Small intestine (tissue), 7 donors: ENCODE results near the gene PAPPA2. TPM values are rescaled to one million over a fixed set of nuclear protein-coding genes. Genes with fewer than 3 reads are reported as not detected.

Source experiments
- DNase-seq, 2 donors: peaks; one replicate each; pipeline versions ENCODE4 v3.0.0 to v3.0.0-alpha.2; 2013
- FAIRE-seq: peaks from 2 replicates; lab custom pipeline; 2012; peaks lifted over from hg19 to GRCh38; lab: Jason Lieb, UNC
- H3K27ac ChIP-seq, 3 donors: one replicate each; pipeline ENCODE4 v1.5.1; 2013; ENCODE audit warnings: low read length in 2 of 3, mild to moderate bottlenecking in 2 of 3, control low read depth in 1 of 3, inconsistent platforms in 1 of 3, low read depth in 1 of 3, moderate library complexity in 1 of 3
- H3K27me3 ChIP-seq, 3 donors: one replicate each; pipeline ENCODE4 v1.6.1; 2013; ENCODE audit warnings: low read length in 3 of 3, inconsistent platforms in 1 of 3; ENCODE audit not compliant: control insufficient read depth in 3 of 3, insufficient read depth in 3 of 3
- H3K36me3 ChIP-seq, 3 donors: one replicate each; pipeline ENCODE4 v1.6.1; 2013; ENCODE audit warnings: low read length in 3 of 3, inconsistent platforms in 1 of 3, low read depth in 1 of 3, mild to moderate bottlenecking in 1 of 3, moderate library complexity in 1 of 3; ENCODE audit not compliant: control insufficient read depth in 3 of 3, insufficient read depth in 2 of 3
- H3K4me1 ChIP-seq, 3 donors: one replicate each; pipeline ENCODE4 v1.6.1; 2013; ENCODE audit warnings: low read length in 2 of 3, inconsistent platforms in 1 of 3, low read depth in 1 of 3, mild to moderate bottlenecking in 1 of 3, moderate library complexity in 1 of 3; ENCODE audit not compliant: control insufficient read depth in 3 of 3, insufficient read depth in 2 of 3
- H3K4me3 ChIP-seq, 3 donors: one replicate each; pipeline ENCODE4 v1.5.1; 2013; ENCODE audit warnings: low read length in 3 of 3, control low read depth in 1 of 3, inconsistent platforms in 1 of 3, low read depth in 1 of 3, mild to moderate bottlenecking in 1 of 3, moderate library complexity in 1 of 3
- H3K9me3 ChIP-seq, 2 donors: one replicate each; pipeline ENCODE4 v1.6.1; 2013; ENCODE audit warnings: low read depth in 1 of 2, low read length in 1 of 2; ENCODE audit not compliant: control insufficient read depth in 2 of 2, insufficient read depth in 1 of 2
- WGBS, 3 donors: extraction: QIAGEN DNeasy Blood & Tissue Kit; methylation state at CpG; one replicate each; pipeline ENCODE4 v1.1.7; 2013; 5-methylcytosine and 5-hydroxymethylcytosine counted together
- polyA plus RNA-seq, 4 donors: library from polyadenylated mRNA; stranded (reverse) in 3 of 4; unstranded in 1 of 4; fragments of 200-250 nt in 3 of 4; fragments of 120-200 nt in 1 of 4; gene quantifications; one replicate each; pipeline versions ENCODE4 v1.2.1 to v1.2.3, GENCODE V29; 2013
- donor health status: healthy with polysubstance abuse.
- donor health status: control.
- donor health status: control.
- donor health status: Bipolar disorder and iron deficiency.
- donor health status: healthy.

Gene PAPPA2
- polyA plus RNA-seq, 4 donors, result 0.03 to 0.12 TPM; not detected in 2

DNA sequence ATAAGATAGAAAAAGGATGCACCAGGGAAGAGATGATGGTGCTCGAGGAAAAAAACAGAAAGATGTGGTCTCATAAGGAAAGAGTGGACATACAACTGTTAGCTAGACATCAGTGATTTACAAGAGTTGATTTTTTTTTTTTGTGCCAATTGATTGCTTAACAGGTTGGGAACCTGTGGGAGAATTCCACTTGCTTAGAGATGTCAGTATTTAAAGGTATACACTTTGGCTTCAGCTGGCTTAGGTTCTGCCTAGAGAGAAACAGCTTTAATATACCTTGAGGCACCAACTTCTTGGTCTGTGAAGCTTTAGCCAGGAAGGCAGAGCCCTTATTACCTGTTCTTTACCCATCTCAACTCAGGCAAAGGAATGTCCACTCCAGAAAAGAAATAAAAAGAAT, 303.8 kb downstream of the PAPPA2 start:
- Histone ChIP-seq H3K4me1 (no peaks in the 10 kb centered on the region), H3K36me3 (no peaks in the 10 kb centered on the region), H3K4me3 (no peak overlapping the region), H3K9me3 (no peaks in the 10 kb centered on the region), H3K27ac (no peak overlapping the region), H3K27me3 (peaks cover 0 to 2% (median 0%) of the 10 kb centered on the region in 3 donors)
- FAIRE-seq (no peak), DNase-seq (no peak)
- 83 to 89% (median 85%) methylated on average over 1 of the region's 1 CpG for WGBS, 3 donors

DNA sequence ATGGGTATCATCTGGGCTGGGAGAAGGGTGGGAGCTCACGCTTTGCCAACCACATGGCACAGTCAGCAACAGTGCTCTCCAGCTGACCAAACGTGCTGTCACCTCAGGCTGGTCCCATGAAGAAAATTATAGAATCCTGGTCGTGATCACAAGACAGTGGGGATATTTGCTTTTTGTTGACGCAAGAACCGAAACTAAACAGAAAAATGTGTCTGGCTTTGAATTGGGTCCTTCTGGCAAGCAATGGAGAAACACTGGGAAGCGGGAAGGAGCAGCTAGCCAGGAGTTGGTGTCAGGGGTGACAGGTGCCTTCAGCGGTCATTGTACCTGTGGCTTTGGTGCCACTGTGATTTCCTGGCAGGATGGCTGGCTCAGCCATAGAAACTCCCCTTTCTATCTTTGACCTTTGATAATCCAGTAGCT, 304.8 kb downstream of the PAPPA2 start:
- peaks cover 0 to 2% (median 0%) of the 10 kb centered on the region in 3 donors for H3K27me3 ChIP-seq
- FAIRE-seq (no peak), DNase-seq (no peak)
- H3K9me3 ChIP-seq, result no peaks in the 10 kb centered on the region
- no peak overlapping the region for H3K27ac ChIP-seq
- 70 to 79% (median 74%) methylated on average over 7 of the region's 7 CpGs for WGBS, 3 donors
- no peak overlapping the region for H3K4me3 ChIP-seq
- no peaks in the 10 kb centered on the region for H3K4me1 ChIP-seq
- H3K36me3 ChIP-seq, result no peaks in the 10 kb centered on the region

DNA sequence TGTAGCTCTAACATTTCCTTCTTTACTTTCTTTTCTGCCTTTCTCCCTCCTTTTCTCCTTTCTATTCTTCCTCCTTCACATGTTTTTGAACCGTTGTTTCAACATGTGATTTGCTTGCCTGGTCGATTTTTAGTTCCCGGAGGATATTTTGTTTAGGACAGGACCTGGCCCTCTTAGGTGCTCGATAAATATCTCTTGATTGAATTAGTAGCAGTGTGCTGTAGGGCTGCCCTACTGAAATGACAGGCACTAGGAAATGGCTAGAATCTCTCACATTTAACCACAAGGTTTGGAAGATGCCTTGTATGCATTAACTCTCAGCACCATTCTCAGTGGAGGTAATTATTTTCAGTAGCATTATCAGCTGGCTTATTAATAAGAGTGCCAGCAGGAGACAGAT, 305.6 kb downstream of the PAPPA2 start:
- H3K9me3 ChIP-seq, result no peaks in the 10 kb centered on the region
- WGBS, 3 donors, result 78 to 86% (median 80%) methylated on average over 4 of the region's 4 CpGs
- FAIRE-seq (no peak), DNase-seq (no peak)
- no peaks in the 10 kb centered on the region for H3K36me3 ChIP-seq
- H3K27me3 ChIP-seq, result peaks cover 0 to 2% (median 0%) of the 10 kb centered on the region in 3 donors
- no peaks in the 10 kb centered on the region for H3K4me1 ChIP-seq
- H3K4me3 ChIP-seq, result no peak overlapping the region
- no peak overlapping the region for H3K27ac ChIP-seq

DNA sequence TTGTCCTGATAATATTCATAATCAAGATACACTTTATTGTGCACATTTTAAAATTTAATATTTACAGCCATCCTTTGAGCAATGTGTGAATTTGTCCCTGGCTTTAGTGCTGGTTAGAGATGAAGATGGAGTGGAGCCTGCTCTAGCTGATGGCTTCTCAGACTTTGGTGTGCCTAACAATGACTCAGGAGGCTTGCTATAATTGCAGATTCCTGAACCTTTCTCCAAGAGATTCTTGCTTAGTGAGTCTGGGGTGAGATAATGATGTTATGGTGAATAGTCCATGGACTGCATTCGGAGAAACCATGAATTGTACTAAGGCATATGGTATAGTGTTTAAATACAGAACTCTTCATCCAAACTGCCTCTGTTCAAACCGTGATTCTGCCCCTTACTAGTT, 307.1 kb downstream of the PAPPA2 start:
- FAIRE-seq, result no peak
- DNase-seq, result no peak
- Histone ChIP-seq H3K36me3 (no peaks in the 10 kb centered on the region), H3K4me3 (no peak overlapping the region), H3K27me3 (peaks cover 0 to 2% (median 0%) of the 10 kb centered on the region in 3 donors), H3K9me3 (no peaks in the 10 kb centered on the region), H3K27ac (no peak overlapping the region), H3K4me1 (no peaks in the 10 kb centered on the region)
- 81 to 87% (median 87%) methylated on average over 2 of the region's 2 CpGs for WGBS, 3 donors

DNA sequence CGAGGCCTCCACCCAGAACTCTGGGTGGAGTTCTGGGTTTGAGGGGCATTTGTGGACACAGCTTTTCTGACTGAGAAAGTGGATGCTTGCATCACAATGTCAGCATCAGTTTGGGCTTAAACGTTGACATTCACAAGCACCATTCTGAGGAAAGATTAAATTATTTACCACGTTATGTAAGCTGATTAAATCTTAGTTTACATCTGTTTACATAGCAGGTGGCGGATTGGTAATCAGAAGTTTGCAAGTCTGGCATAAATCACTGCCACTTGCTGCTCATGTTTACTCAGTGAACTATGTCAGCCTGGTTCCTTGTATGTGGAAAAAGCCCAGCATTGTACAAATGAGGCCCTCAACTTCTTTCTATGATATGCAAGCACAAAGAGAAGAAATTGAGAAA, 310.1 kb downstream of the PAPPA2 start:
- no peaks in the 10 kb centered on the region for H3K36me3 ChIP-seq
- WGBS, 3 donors, result 5 to 21% (median 12%) methylated on average over 4 of the region's 4 CpGs
- no peaks in the 10 kb centered on the region for H3K9me3 ChIP-seq
- FAIRE-seq, result no peak
- no peak for DNase-seq
- H3K4me1 ChIP-seq, result no peaks in the 10 kb centered on the region
- no peak overlapping the region for H3K27ac ChIP-seq
- H3K4me3 ChIP-seq, result no peak overlapping the region
- peaks cover 0 to 2% (median 0%) of the 10 kb centered on the region in 3 donors for H3K27me3 ChIP-seq

DNA sequence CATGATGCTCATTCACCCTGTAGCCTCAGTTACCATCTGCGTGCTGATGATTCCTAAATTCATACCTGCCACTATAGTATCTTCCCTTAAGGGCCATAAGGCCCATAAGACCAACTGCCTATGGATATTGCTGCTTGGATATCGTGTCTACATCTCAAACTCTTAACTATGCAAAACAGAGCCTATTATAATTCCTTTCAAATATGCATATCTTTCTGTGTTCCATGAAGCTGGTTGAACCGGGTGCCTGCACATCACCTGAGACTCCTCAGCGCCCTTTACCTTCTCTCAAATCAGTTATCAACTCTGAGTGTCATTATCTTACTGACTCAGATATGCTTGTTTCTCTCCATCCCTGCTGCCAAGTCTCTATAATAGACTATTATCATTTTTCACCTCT, 311.2 kb downstream of the PAPPA2 start:
- no peak for DNase-seq
- peaks cover 0 to 2% (median 0%) of the 10 kb centered on the region in 3 donors for H3K27me3 ChIP-seq
- H3K27ac ChIP-seq, result no peak overlapping the region
- no peaks in the 10 kb centered on the region for H3K4me1 ChIP-seq
- FAIRE-seq, result no peak
- no peaks in the 10 kb centered on the region for H3K36me3 ChIP-seq
- H3K9me3 ChIP-seq, result no peaks in the 10 kb centered on the region
- H3K4me3 ChIP-seq, result no peak overlapping the region
- WGBS, 3 donors, result 42 to 81% (median 51%) methylated on average over 4 of the region's 4 CpGs

DNA sequence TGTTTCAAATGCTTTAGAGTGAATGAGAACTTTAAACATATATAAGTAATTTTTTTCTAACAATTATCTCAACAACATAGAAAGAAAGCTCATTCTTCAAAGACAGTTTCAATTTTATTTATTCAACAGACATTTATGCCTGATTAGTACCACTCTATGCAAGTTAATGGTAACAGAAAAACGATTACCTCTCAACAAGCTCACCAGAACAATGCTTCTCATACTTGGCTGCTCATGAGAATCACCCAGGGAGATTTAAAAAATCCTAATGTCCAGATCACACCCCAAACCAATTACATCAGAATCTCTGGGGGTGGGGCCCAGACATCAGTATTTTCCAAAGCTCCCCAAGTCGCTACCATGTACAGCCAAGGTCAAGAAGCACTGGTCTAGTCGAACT, 312.4 kb downstream of the PAPPA2 start:
- DNase-seq, result no peak
- Histone ChIP-seq H3K4me3 (no peak overlapping the region), H3K4me1 (no peaks in the 10 kb centered on the region), H3K36me3 (no peaks in the 10 kb centered on the region), H3K27ac (no peak overlapping the region), H3K27me3 (no peaks in the 10 kb centered on the region), H3K9me3 (no peaks in the 10 kb centered on the region)
- whole genome bisulfite sequencing, 3 donors, result 54 to 69% (median 57%) methylated on average over 3 of the region's 3 CpGs
- FAIRE-seq, result no peak

DNA sequence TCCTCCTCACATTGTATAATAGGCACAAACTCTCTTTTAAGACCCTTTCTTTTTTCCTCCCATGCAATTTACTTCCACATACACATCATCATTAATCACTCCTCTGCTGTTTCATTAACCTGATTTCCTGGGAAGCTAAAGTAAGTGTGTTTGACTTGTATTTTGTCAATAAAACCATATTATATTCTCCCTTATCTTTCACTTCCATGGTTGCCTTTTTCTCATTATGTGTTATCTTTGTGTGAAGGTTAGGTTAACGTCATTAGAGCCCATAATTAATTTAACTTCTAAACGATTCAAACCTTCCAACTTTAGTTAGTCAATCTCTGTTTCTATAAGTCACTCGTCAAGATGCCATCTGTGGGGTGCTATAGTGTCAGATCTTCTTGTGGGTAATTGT, 313.0 kb downstream of the PAPPA2 start:
- H3K27ac ChIP-seq, result no peak overlapping the region
- no peak for FAIRE-seq
- WGBS, 3 donors, result 20 to 43% (median 35%) methylated on average over 3 of the region's 3 CpGs
- H3K4me3 ChIP-seq, result no peak overlapping the region
- H3K4me1 ChIP-seq, result no peaks in the 10 kb centered on the region
- no peaks in the 10 kb centered on the region for H3K36me3 ChIP-seq
- H3K27me3 ChIP-seq, result no peaks in the 10 kb centered on the region
- no peaks in the 10 kb centered on the region for H3K9me3 ChIP-seq
- DNase-seq, result no peak

DNA sequence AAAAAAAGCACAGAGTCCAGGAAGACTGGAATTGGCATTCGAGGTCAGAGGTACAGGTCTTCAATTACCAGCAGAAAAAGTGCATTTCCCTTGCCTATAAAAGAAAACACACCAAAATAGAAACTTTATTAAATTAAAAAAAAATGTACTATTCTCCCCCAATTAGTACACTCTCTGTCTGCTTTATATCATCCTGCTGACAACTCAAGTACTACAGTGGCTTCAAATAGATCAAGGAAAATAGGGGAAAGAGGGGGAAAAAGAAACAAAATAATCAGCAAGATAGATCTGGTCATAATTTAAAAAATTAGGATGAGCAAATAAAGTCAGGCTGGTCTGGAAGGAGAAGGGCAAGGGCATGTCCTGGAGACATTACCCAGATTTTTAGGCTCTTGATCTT, 315.1 kb downstream of the PAPPA2 start:
- no peaks in the 10 kb centered on the region for H3K27me3 ChIP-seq
- FAIRE-seq (no peak), DNase-seq (no peak)
- H3K4me1 ChIP-seq, result no peaks in the 10 kb centered on the region
- H3K36me3 ChIP-seq, result no peaks in the 10 kb centered on the region
- 22 to 51% (median 27%) methylated on average over 1 of the region's 1 CpG for WGBS, 3 donors
- H3K4me3 ChIP-seq, result no peak overlapping the region
- no peak overlapping the region for H3K27ac ChIP-seq
- H3K9me3 ChIP-seq, result no peaks in the 10 kb centered on the region
